HUDEP-2 (cell line): ENCODE data around the gene FNDC3A.
A peak's percentile ranks its signal among the peaks of the same experiment; 100 is the strongest.
"Not testable (repeated sequence)": the region's sequence is repeated elsewhere in the genome, so short reads cannot be mapped to it uniquely, and the experiment has no call there.

Experiments used
- DNase-seq, 76 experiments: peaks; one replicate each; lab custom pipeline; 2025; ENCODE audit not compliant: unreplicated experiment in 76 of 76; lab: John Stamatoyannopoulos, UW

The FNDC3A gene

GRCh38 chr13:48976576-48977285 lies 1.0 kb downstream of the FNDC3A start:
- DNase-seq: peak in 4 of 76 experiments; percentile 13 to 34 (median 23)

- peak in 1 of 76 experiments; percentile 5 for DNase-seq
Observed at GRCh38 chr13:48977286-48977625, 1.5 kb downstream of the FNDC3A start.

- DNase-seq: no peak
Observed at GRCh38 chr13:48977973-48978372, 2.3 kb downstream of the FNDC3A start.

- DNase-seq: no peak
Observed at GRCh38 chr13:48978942-48979601, 3.4 kb downstream of the FNDC3A start.

- DNase-seq: no peak
Observed at GRCh38 chr13:48979892-48980291, 4.2 kb downstream of the FNDC3A start.

GRCh38 chr13:48983331-48983730 lies 7.6 kb downstream of the FNDC3A start:
- no peak for DNase-seq

GRCh38 chr13:48985756-48986155 lies 10.0 kb downstream of the FNDC3A start:
- no peak for DNase-seq

GRCh38 chr13:48990900-48991299 lies 15.2 kb downstream of the FNDC3A start:
- no peak for DNase-seq

- no peak for DNase-seq
Observed at GRCh38 chr13:48993150-48993549, 17.4 kb downstream of the FNDC3A start.

- DNase-seq: no peak
Observed at GRCh38 chr13:48994706-48995105, 19.0 kb downstream of the FNDC3A start.

- no peak for DNase-seq
Observed at GRCh38 chr13:48998641-48999292, 23.1 kb downstream of the FNDC3A start.

- DNase-seq: no peak
Observed at GRCh38 chr13:49000247-49000646, 24.5 kb downstream of the FNDC3A start.

- DNase-seq: not testable (repeated sequence)
Observed at GRCh38 chr13:49018986-49019635, 43.4 kb downstream of the FNDC3A start.

GRCh38 chr13:49020328-49020727 lies 44.6 kb downstream of the FNDC3A start:
- no peak for DNase-seq

GRCh38 chr13:49020940-49021553 lies 45.3 kb downstream of the FNDC3A start:
- DNase-seq: no peak

- DNase-seq: no peak
Observed at GRCh38 chr13:49021953-49022352, 46.2 kb downstream of the FNDC3A start.

GRCh38 chr13:49022472-49023144 lies 46.9 kb downstream of the FNDC3A start:
- no peak for DNase-seq

- DNase-seq: no peak
Observed at GRCh38 chr13:49023431-49023830, 47.7 kb downstream of the FNDC3A start.

- no peak for DNase-seq
Observed at GRCh38 chr13:49026851-49027250, 51.1 kb downstream of the FNDC3A start.

GRCh38 chr13:49029570-49029969 lies 53.9 kb downstream of the FNDC3A start:
- DNase-seq: no peak
